GM20431 (cell line): ENCODE measurements around the gene CRABP1.

Experiments
- in situ Hi-C: fragments of 300-500 bp; cut with MseI, MboI; formaldehyde crosslinking; loops from one replicate; pipeline ENCODE4 v1.15.0; 2020; ENCODE audit warnings: low sequenced_read_pairs; ENCODE audit not compliant: unreplicated experiment

Gene CRABP1

GRCh38 chr15:78341057-78341987, 1.2 kb downstream of the CRABP1 start:
- in situ Hi-C loops, result no loop called here

GRCh38 chr15:78342021-78342420, 1.9 kb downstream of the CRABP1 start:
- in situ Hi-C loops, result no loop called here

GRCh38 chr15:78343276-78344060, 3.3 kb downstream of the CRABP1 start:
- in situ Hi-C loops, result no loop called here

GRCh38 chr15:78345396-78346125, 5.4 kb downstream of the CRABP1 start:
- in situ Hi-C loops, result no loop called here

GRCh38 chr15:78347586-78348543, 7.7 kb downstream of the CRABP1 start:
- in situ Hi-C loops, result no loop called here

- in situ Hi-C loops, result no loop called here
These were observed 9.9 kb downstream of the CRABP1 start for GRCh38 chr15:78350058-78350457.

GRCh38 chr15:78351539-78351938, 11.4 kb downstream of the CRABP1 start:
- in situ Hi-C loops, result no loop called here

- in situ Hi-C loops, result no loop called here
These were observed 12.9 kb downstream of the CRABP1 start for GRCh38 chr15:78353093-78353492.

- in situ Hi-C loops, result no loop called here
These were observed 15.0 kb downstream of the CRABP1 start for GRCh38 chr15:78355177-78355576.

- in situ Hi-C loops, result no loop called here
These were observed 18.1 kb downstream of the CRABP1 start for GRCh38 chr15:78358102-78358870.

- in situ Hi-C loops, result no loop called here
These were observed 19.1 kb downstream of the CRABP1 start for GRCh38 chr15:78359041-78359808.

- in situ Hi-C loops, result no loop called here
These were observed 20.2 kb downstream of the CRABP1 start for GRCh38 chr15:78360367-78360801.

- in situ Hi-C loops, result no loop called here
These were observed 21.0 kb downstream of the CRABP1 start for GRCh38 chr15:78360958-78361718.

GRCh38 chr15:78361771-78362506, 21.8 kb downstream of the CRABP1 start:
- in situ Hi-C loops, result no loop called here

- in situ Hi-C loops, result no loop called here
These were observed 22.7 kb downstream of the CRABP1 start for GRCh38 chr15:78362716-78363380.

- in situ Hi-C loops, result no loop called here
These were observed 23.2 kb downstream of the CRABP1 start for GRCh38 chr15:78363381-78363734.
